Measurements from ENCODE around the gene WNT7A.
"Not testable (repeated sequence)": the region's sequence is repeated elsewhere in the genome, so short reads cannot be mapped to it uniquely, and the experiment has no call there.

WNT7A gene

DNA sequence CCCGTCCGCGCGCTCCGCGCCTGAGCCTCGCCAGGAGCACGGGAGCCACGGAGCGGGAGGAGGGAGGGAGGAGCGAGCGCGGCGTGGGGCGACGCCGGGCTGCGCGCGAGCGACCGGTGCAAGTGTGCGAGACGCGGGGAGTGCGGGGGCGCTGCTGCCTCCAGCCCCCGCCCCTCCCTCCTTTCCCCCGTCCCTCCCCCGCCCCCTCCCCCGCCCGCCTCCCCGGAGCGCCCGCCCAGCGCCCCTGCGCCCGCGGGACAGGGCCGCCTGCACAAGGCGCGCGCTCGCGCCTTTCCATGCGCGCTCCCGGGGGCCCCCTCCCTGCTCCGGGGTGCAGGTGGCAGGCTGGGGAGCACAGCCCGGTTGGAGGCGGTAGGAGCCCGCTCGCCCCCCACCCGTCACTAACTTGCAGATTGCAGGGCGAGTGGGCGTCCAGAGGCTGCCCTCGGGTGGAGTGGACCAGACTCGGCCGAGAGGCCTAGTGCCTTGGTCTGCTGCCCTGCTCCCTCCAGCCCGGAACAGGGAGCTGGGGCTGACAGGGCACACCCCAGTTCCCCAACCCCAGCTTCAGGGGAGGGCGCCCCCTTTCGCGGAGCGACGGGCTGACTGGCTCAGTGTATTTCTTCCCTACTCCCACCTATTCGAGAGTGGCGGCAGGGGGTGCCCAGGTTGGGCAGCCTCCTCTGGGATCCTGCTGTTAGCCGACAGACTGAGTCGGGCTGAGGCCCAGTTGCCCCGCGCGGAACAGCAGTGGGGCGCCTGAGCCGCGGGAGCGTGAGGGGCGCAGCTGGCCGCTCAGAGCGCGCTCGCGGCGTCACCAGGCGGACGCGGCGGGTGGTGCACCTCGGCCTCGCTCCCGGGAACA lies at the start of gene WNT7A:
Gene WNT7A (minus strand): TSS at position 126 of the 865 bp plus-strand sequence. CDS start 255 bp downstream, outside the sequence.
- DNase-seq (ENCODE audit: low read depth) = no peak

DNA sequence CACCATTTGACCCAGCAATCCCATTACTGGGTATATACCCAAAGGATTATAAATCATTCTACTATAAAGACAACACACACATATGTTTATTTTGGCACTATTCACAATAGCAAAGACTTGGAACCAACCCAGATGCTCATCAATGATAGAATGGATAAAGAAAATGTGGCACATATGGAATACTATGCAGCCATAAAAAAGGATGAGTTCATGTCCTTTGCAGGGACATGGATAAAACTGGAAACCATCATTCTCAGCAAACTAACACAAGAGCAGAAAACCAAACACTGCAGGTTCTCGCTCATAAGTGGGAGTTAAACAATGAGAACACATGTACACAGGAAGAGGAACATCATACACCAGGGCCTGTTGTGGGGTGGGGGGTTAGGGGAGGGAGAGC lies 48.9 kb upstream of the WNT7A start:
- DNase-seq (ENCODE audit: low read depth) = not testable (repeated sequence)

DNA sequence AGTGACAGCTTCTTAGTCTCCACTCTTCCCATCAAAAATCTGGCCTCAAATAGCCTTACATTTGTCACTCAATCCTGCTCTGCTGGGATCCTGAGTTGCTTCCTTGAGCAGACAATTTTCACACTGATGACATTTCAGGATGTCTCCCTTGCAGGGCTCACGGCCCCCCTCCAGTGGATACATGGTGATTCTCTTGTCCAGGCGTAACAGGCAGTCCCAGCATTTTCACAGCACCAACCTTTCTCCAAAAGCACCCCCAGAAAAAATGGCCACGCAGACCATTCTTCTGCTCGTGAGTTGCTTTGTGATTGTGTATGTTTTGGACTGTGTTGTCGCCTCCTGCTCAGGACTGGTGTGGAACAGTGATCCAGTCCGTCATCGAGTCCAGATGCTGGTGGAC lies 47.4 kb upstream of the WNT7A start:
- DNase-seq (ENCODE audit: low read depth) = no peak

DNA sequence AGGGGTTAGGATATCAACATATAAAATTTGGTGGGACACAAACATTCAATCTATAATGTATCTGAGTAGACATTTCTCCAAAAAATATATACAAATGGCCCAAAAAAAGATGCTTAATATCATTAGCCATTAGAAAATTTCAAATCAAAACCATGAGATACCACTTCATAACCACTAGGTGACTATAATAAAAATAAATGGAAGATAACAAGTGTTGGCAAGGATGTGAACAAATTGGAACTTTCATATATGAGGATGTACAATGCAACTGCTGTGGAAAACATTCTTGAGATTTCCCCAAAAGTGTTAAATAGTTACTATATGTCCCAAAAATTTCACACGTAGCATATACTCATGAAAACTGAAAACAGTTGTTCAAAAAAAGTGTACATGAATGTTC lies 36.5 kb upstream of the WNT7A start:
- DNase-seq (ENCODE audit: low read depth) = no peak

DNA sequence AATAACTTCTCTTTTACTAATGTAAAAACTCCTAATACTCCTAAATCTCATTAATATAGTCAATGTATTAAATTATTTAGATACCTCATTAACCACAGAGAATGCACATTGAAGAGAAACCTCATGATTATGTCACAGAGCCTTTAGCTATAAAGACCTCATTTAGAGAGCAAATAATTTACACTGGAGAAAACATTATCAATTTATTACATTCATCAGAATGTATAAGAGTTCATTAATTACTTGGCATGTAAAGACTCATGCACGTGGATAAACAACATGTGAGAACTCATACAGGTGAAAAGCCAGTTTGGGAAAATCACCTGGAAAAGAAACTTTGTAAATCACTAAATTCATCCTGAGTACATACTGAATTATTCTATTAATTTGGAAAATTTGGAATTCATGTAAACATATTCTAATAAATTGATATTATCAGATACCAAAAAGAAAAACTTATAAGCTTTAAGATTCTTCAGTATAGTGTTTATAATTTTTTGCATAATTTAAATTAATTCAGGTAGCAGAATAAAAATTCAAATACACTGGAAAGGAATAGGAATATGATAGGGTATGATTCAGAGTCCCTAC lies 22.9 kb upstream of the WNT7A start:
- no peak for DNase-seq (ENCODE audit: low read depth)

- DNase-seq (ENCODE audit: low read depth) = no peak
Observed at GRCh38 chr3:13901935-13902584, 22.2 kb upstream of the WNT7A start.

GRCh38 chr3:13898346-13898745 lies 18.5 kb upstream of the WNT7A start:
- no peak for DNase-seq (ENCODE audit: low read depth)

DNA sequence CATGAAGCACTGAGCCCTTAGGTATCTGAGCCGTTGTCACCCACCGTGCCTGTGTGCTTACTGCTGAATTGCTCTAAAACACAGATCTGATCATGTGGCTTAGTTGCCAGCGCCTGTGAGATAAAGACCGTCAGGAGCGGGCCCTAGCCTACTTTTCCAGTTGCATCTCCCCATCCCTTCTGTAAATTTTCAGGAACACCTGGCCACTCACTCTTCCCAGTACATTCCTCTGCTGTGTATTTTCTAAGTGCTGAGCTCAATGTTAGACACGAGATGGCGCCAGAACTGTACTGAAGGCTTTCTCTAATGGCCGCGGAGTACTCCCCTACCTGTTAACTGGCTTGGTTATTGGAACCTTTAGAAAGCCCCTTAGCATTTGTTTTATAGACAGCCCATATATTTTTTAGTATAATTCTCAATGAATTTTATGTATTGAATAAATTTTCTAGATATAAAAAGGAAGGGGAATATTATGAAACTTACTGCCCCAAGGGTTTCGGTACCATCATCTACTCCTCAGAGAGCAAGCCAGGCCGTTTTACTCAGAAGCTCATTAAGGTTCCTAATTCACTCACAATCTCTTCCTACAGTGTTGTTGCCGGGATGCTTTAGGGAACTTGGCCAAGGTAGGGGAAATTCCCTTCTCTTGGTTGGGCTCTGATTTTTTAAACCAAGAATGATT lies 16.7 kb upstream of the WNT7A start:
- peak; percentile 19 for DNase-seq (ENCODE audit: low read depth)

DNA sequence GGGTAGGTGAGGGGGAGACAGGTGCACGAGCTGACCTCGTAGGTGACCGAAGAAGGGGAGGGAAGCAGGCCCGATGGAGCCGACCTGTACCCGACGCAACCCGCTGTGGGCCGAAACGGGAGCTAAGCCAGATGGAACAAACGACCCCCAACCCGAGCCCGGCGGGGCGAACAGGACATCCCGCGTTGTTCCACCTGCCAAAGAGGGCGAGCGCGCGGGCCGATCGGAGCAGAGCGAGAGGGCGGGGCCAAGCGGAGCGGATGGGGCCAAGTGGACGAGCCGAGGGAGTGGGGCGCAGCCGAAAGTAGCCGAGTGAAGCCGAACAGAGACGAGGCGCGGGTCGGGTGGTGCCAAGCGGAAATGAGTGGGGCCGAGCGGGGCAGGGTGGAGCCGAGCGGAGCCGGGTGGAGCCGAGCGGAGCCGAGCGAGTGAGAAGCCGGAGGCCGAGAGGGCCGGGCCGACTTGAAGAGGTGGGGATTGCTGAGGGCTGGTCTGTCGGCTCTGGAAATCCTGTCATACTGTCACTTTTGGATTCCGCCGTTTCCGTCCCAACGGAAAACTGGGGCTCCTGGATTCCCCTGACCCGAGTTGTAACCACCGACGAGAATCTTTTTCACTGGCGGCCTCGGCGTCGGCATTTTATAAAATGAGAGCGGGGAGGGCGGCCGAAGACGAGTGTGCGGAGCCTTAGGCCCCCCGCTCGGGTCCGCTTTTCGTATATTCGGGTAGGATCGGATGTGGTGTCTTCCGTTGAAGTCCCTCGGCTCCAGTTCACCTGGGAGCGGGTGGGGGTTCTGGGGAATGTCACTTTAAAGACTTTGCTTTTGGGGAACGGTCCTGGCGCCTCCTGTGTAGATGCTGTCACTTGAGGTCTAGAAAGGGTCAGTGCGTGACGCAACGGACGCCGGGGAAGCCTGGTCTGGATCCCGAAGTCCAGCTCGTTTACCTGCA lies 15.6 kb upstream of the WNT7A start:
- peak; percentile 76 for DNase-seq (ENCODE audit: low read depth)

- DNase-seq (ENCODE audit: low read depth) = no peak
Observed at GRCh38 chr3:13894807-13895154, 14.9 kb upstream of the WNT7A start.

GRCh38 chr3:13894096-13894806 lies 14.4 kb upstream of the WNT7A start:
- DNase-seq (ENCODE audit: low read depth) = no peak

DNA sequence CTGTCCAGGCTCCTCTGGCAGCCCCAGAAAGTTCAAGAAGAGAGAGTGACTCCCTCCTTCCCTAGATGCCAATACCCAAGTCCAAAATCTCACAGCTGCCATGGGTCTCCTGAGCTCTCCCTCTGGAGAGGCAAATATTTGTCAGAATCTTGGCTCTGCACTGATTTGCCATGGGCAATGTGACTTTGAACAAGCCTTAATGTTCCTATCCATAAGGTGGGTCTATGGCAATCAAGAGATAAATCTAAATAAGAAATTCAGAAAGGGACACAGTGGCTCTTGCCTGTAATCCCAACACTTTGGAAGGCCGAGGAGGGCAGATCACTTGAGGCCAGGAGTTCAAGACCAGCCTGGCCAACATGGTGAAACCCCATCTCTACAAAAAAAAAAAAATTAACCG lies 12.4 kb upstream of the WNT7A start:
- no peak for DNase-seq (ENCODE audit: low read depth)

GRCh38 chr3:13891492-13892073 lies 11.7 kb upstream of the WNT7A start:
- no peak for DNase-seq (ENCODE audit: low read depth)

DNA sequence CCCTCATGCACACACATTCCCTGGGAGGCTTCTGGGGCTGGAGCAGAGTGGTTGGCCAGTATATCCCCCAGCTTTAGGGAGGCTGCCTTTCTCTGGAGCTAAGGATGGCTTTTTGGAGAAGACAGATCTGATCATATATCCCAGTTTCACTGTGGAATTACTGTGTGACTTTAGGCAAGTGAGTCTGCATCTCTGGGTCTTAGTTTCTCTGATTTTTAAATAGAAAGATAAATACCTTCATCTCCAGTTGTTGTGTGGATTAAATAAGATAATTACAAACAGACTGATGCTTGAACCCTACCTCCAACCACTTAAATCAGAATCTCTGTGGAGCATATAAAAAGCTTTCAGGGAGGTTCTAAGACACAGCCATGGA lies 11.1 kb upstream of the WNT7A start:
- DNase-seq (ENCODE audit: low read depth) = no peak

- DNase-seq (ENCODE audit: low read depth) = no peak
Observed at GRCh38 chr3:13890377-13891016, 10.6 kb upstream of the WNT7A start.

DNA sequence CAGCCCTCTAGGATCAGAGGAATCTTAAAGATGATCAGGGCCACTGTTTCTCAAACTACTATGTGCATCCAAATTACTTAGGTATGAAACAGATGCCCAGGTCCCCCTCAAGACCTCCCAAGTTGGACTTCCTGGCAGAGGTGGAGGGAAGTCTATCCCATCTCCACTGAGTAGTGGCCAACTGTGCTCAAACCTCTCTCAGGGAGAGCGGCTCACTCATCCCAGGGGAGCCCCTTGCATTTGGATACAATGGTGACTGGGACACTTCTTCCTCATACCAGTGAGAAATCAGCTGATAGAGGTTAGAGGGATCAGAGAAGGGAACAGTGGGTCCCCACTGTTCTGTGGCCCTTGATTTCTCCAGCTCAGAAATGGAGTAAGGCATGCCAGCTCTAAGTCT lies 8.7 kb upstream of the WNT7A start:
- no peak for DNase-seq (ENCODE audit: low read depth)

DNA sequence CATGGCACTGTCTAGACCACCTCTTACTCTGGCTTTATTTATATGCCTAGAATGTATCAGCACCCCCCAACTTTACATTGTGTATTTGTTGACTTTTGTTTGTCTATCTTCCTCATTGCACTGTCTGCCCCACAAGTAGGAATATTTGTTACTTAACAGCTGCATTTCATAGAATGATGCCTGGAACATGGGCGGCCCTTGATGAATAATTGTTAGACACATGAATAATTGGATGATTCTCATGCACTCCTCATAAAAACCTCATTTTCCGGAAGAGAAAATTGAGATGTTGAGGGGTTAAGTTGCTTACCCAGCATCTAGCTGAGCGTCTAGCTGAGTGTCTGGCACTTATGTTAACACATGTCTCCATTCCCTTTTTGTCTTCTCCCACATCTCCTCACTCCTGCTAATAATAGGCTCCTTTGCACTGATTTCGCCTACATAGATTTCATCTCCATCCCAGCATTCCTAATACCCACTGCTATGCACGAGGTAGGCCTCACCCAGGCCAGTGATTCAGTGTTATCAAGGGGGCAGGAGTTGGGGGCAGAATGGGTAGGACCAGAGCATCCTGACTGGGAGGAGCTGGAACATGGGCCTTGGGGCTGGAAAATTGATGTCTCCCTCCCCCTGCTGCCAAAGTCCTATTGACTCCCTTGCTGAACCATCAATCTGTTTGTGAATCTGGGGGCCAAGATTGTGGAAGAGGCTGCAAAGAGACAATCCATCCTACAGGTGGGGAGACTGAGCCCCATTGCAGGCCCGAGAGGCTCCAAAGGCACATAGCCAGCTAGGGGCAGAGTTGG lies 7.8 kb upstream of the WNT7A start:
- no peak for DNase-seq (ENCODE audit: low read depth)

GRCh38 chr3:13886593-13887129 lies 6.8 kb upstream of the WNT7A start:
- no peak for DNase-seq (ENCODE audit: low read depth)

- DNase-seq (ENCODE audit: low read depth) = no peak
Observed at GRCh38 chr3:13885704-13886010, 5.8 kb upstream of the WNT7A start.
